Measurements from ENCODE around the gene PKHD1.

Gene PKHD1

DNA sequence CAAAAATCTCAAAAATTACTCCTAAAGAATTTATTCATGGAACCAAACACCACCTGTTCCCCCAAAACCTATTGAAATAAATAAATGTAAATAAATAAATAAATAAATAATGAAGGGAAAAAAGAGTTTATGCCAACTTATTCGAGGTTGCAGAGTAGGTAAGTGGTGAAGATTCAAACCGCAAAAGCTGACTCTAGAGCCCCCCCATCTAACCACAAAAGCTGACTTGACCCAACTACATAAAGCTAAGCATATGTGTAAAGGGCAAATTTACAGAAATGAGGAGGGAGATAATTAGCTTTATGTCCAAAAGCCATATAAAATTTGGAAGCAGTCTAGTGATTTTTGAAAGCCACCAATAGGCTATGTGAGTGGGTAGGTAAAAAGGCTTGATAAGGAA is 486.9 kb downstream of the PKHD1 start:
- no peak for DNase-seq

DNA sequence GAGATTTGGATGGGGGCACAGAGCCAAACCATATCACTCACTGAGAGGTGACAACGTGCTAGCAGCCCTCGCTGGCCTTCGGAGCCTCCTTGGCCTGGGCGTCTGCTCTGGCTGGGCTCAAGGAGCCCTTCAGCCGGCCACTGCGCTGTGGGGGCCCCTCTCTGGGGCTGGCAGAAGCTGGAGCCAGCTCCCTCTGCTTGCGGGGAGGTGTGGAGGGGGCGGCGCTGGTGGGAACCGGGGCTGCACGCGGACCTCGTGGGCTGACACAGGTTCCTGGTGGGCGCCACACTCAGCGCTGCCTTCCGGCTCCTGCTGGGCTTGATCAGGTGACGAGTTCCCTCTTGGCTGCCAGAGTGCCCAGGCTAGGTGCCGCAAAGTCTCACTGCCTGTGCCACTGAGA is 489.2 kb downstream of the PKHD1 start:
- no peak for DNase-seq

DNA sequence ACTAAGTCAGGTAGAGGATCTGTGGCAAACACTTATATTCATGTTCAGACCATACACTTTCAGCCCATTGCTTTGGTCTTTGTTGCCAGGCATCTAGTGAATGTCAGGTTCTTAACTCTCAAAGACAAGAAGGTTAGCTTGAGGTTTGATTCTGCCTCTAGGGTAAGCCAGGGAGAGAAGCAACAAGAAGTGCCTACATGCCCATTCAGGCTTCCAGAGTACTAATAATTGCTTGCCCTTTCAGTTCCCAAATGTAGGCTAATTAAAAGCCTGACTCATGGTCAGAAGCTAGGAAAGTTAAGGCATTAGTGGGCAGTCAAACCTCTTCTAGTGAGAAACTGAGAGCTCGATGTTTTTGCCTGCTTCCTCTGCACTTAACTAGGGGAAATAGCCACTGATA is 492.4 kb downstream of the PKHD1 start:
- DNase-seq: no peak

DNA sequence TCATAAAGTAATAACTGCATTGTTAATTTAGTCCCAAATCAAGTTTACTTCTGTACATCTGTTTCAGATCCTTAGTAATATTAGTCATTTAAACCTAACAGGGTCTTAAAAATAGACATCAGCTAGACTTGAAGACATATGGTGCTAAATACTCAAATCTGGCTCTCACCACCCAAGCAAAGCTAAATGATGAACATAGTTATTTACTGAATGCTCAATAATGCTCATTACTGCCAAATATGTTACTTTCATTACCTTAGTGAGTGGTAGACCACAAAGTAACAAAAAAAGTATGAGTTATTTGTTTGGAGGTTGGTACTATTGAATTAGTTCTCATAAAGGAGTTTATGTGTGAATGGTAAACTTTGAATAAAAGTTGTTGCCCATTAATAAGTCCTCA is 502.1 kb downstream of the PKHD1 start:
- DNase-seq: no peak

DNA sequence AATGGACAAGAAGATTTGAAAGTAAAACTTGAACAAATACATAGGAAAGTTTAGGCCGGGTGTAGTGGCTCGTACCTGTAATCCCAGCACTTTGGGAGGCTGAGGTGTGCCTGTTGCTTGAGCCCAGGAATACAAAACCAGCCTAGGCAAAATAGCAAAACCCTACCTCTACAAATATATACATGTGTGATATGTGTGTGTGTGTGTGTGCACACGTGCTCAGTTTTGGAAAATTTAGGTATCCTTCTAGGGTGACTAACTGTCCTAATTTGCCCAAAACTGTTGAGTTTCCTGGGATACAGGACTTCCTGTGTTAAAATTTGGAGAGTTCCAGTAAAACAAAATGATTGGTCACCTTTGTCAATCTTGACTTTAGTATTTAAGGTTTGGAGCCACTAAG is 503.2 kb downstream of the PKHD1 start:
- no peak for DNase-seq

DNA sequence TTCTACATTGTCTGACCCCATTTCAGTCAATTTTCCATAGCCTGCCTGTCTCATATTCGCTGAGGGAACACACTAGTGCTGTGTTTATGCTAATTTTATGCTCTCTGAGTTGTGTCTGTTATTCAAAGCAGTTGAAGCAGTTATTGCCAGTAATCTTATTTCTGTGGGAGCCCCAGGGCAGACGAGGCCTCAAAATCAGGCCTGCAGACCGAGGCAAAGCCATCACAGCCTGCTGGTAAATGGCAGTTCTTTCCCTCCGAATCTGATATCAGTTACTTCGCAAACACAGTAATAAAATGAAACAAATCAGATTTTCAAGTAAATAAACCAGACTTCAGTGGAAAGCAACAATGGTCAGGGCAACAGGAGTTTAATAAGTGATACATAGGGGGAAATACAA is 508.4 kb downstream of the PKHD1 start:
- DNase-seq: no peak

- no peak for DNase-seq
These were observed 509.1 kb downstream of the PKHD1 start for GRCh38 chr6:51578362-51578761.

DNA sequence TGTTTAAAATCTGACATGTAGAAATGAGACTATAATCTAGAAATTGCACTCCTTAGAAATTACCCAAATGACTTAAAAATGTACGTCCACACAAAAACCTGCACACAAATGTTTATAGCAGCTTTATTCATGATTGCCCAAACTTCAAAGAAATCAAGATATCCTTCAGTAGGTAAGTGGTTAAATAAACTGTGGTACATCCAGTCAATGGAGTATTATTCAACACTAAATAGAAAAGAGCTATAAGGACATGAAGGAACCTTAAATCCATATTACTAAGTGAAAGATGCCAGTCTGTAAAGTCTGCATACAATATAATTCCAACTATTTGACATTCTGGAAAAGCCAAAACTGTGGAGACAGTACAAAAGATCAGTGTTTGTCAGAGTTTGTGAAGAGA is 513.4 kb downstream of the PKHD1 start:
- no peak for DNase-seq

GRCh38 chr6:51571168-51571567 is 516.2 kb downstream of the PKHD1 start:
- DNase-seq: no peak

GRCh38 chr6:51570168-51570921 is 517.1 kb downstream of the PKHD1 start:
- DNase-seq: no peak

GRCh38 chr6:51569594-51569993 is 517.8 kb downstream of the PKHD1 start:
- no peak for DNase-seq

GRCh38 chr6:51568771-51569170 is 518.6 kb downstream of the PKHD1 start:
- DNase-seq: no peak

DNA sequence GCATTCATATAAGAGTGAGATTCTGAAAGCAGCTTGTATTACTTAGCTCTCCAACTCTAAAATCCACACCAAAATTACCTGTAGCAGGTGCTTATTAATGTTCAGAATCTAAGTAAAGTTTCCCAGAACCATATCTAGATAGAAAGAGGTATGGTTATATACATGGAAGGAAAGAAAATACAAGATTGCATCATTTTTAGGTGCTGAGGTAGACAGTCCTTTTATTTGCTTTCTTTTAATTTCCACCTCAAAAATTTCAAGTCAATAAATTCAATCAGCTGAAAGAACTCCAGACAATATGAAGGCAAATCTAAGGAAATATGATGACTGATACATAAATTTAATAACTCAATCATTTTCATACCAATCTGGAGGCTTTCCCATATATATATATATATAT is 521.9 kb downstream of the PKHD1 start:
- DNase-seq: no peak

All from NCI-H2081 treated with DMSO at 0.1 percent for 48 hours (cell line).